ENCODE measurements around the gene ZNF701. TPM values are rescaled to one million over a fixed set of nuclear protein-coding genes. Genes with fewer than 3 reads are reported as not detected.

Gene ZNF701
- total RNA-seq: 10 to 100 TPM; 11.6 to 13.7 (median 12.9) TPM

- 0 to 1% methylated on average over 43 to 57 of the region's 57 CpGs for WGBS, 2 donors
- peak within 1 kb of the TSS; percentile 65 for H3K4me3 ChIP-seq (ENCODE audit: low read depth, poor library complexity, severe bottlenecking)
- DNase-seq (ENCODE audit: low spot score in 2 of 2): peak; percentile 94 to 99
- intact Hi-C loops (cut with DNase I; ENCODE audit: low total_unique reads): no loop called here
- TF ChIP-seq CTCF (IDR thresholded peaks at IDR 0.05) (no peak), POLR2A (IDR thresholded peaks at IDR 0.05) (peak in 1 of 2 donors; percentile 34)
These were observed at the start of gene ZNF701 for GRCh38 chr19:52570000-52570861. Gene ZNF701, plus strand, starts transcription at chr19:52570287. Its CDS starts 3,861 bp downstream, at chr19:52574148.

- DNase-seq (ENCODE audit: low spot score in 2 of 2): no peak
- TF ChIP-seq CTCF (IDR thresholded peaks at IDR 0.05): no peak
- no peak for TF ChIP-seq POLR2A (IDR thresholded peaks at IDR 0.05)
- no peak overlapping the region for H3K4me3 ChIP-seq (ENCODE audit: low read depth, poor library complexity, severe bottlenecking)
- WGBS, 2 donors: 77 to 87% methylated on average over 14 of the region's 14 CpGs
- intact Hi-C loops (cut with DNase I; ENCODE audit: low total_unique reads): no loop called here
These were observed 47.5 kb upstream of the ZNF701 start for GRCh38 chr19:52522551-52522950.

- no peak for TF ChIP-seq CTCF (IDR thresholded peaks at IDR 0.05)
- no peak for TF ChIP-seq POLR2A (IDR thresholded peaks at IDR 0.05)
- intact Hi-C loops (cut with DNase I; ENCODE audit: low total_unique reads): no loop called here
- no peak overlapping the region for H3K4me3 ChIP-seq (ENCODE audit: low read depth, poor library complexity, severe bottlenecking)
- no peak for DNase-seq (ENCODE audit: low spot score in 2 of 2)
- 87 to 88% methylated on average over 20 of the region's 20 CpGs for WGBS, 2 donors
These were observed 46.0 kb upstream of the ZNF701 start for GRCh38 chr19:52524086-52524485.

GRCh38 chr19:52527134-52527955 lies 42.7 kb upstream of the ZNF701 start, which contains the start of gene ZNF808:
Gene ZNF808, plus strand, starts transcription at chr19:52527668. Its CDS starts 15,617 bp downstream, at chr19:52543285.
- WGBS, 2 donors: 0 to 1% methylated on average over 33 to 48 of the region's 54 CpGs
- peak within 1 kb of the TSS; percentile 72 for H3K4me3 ChIP-seq (ENCODE audit: low read depth, poor library complexity, severe bottlenecking)
- TF ChIP-seq POLR2A (IDR thresholded peaks at IDR 0.05) (no peak), CTCF (IDR thresholded peaks at IDR 0.05) (peak in 1 of 3 donors; percentile 56)
- peak; percentile 95 to 99 for DNase-seq (ENCODE audit: low spot score in 2 of 2)
- intact Hi-C loops (cut with DNase I; ENCODE audit: low total_unique reads): no loop called here

GRCh38 chr19:52527956-52528351 lies 42.1 kb upstream of the ZNF701 start:
- 1% methylated on average over 24 to 25 of the region's 25 CpGs for WGBS, 2 donors
- intact Hi-C loops (cut with DNase I; ENCODE audit: low total_unique reads): no loop called here
- TF ChIP-seq POLR2A (IDR thresholded peaks at IDR 0.05) (no peak), CTCF (IDR thresholded peaks at IDR 0.05) (no peak)
- H3K4me3 ChIP-seq (ENCODE audit: low read depth, poor library complexity, severe bottlenecking): peak overlapping the region; percentile 72
- DNase-seq (ENCODE audit: low spot score in 2 of 2): no peak

All from lower leg skin (tissue), 4 donors.